ENCODE data around the gene SEMA3C.

The SEMA3C gene

GRCh38 chr7:80726666-80727065, 192.2 kb downstream of the SEMA3C start:
- Histone ChIP-seq H3F3A (ENCODE audit: low read depth) (no peaks in the 10 kb centered on the region), H3K4me3 (ENCODE audit: low read length, poor library complexity, severe bottlenecking) (no peak overlapping the region), H3K27me3 (ENCODE audit: insufficient read depth, low read length, poor library complexity, severe bottlenecking) (no peaks in the 10 kb centered on the region), H3K79me2 (ENCODE audit: insufficient read depth, low read length) (no peaks in the 10 kb centered on the region), H3K4me1 (ENCODE audit: insufficient read depth, low read length, poor library complexity, severe bottlenecking) (no peaks in the 10 kb centered on the region), H3K36me3 (ENCODE audit: insufficient read depth, low read length) (no peaks in the 10 kb centered on the region), H2AFZ (ENCODE audit: low read length) (no peak overlapping the region), H3K9me2 (replicated peaks; ENCODE audit: low read depth, low read length) (no peaks in the 10 kb centered on the region), H3K9me3 (ENCODE audit: insufficient read depth, low read depth, low read length) (no peaks in the 10 kb centered on the region), H4K20me1 (ENCODE audit: insufficient read depth, low read length, poor library complexity, severe bottlenecking) (no peaks in the 10 kb centered on the region), H3K9ac (ENCODE audit: low read depth, low read length, poor library complexity, severe bottlenecking) (no peak overlapping the region), H3K4me2 (ENCODE audit: low read depth, low read length, poor library complexity, severe bottlenecking) (no peak overlapping the region)
- no peak for TF ChIP-seq EZH2phosphoT487 (IDR thresholded peaks at IDR 0.05; ENCODE audit: borderline replicate concordance)
- TF ChIP-seq, protein P1, sequence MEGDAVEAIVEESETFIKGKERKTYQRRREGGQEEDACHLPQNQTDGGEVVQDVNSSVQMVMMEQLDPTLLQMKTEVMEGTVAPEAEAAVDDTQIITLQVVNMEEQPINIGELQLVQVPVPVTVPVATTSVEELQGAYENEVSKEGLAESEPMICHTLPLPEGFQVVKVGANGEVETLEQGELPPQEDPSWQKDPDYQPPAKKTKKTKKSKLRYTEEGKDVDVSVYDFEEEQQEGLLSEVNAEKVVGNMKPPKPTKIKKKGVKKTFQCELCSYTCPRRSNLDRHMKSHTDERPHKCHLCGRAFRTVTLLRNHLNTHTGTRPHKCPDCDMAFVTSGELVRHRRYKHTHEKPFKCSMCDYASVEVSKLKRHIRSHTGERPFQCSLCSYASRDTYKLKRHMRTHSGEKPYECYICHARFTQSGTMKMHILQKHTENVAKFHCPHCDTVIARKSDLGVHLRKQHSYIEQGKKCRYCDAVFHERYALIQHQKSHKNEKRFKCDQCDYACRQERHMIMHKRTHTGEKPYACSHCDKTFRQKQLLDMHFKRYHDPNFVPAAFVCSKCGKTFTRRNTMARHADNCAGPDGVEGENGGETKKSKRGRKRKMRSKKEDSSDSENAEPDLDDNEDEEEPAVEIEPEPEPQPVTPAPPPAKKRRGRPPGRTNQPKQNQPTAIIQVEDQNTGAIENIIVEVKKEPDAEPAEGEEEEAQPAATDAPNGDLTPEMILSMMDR (conservative IDR thresholded peaks at IDR 0.05; ENCODE audit: low read length) = no peak

DNA sequence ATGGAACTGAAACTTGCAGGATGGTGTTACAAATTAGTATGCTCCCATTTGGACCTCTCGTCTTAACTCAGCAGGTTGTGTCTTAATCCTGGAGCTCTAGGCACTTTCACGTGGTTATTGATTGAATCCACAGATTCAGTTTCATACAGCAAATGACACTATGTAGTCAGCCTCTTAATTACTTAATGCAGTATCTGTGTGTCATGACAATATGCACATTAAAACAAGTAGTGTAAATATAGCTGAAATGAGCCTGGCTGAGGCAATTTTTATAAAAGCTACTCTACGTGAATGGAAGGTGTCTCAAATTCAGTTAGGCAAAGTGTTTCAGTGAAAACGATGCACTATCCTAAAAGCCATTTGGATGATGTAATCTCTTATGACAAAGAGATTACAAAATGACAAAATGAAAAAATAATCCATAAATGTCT, 193.7 kb downstream of the SEMA3C start:
- no peak overlapping the region for H2AFZ ChIP-seq (ENCODE audit: low read length)
- no peaks in the 10 kb centered on the region for H3K9me3 ChIP-seq (ENCODE audit: insufficient read depth, low read depth, low read length)
- no peak overlapping the region for H3K4me2 ChIP-seq (ENCODE audit: low read depth, low read length, poor library complexity, severe bottlenecking)
- no peak for TF ChIP-seq EZH2phosphoT487 (IDR thresholded peaks at IDR 0.05; ENCODE audit: borderline replicate concordance)
- TF ChIP-seq, protein P1 (conservative IDR thresholded peaks at IDR 0.05; ENCODE audit: low read length) = no peak
- no peak overlapping the region for H3K9ac ChIP-seq (ENCODE audit: low read depth, low read length, poor library complexity, severe bottlenecking)
- H3F3A ChIP-seq (ENCODE audit: low read depth) = no peaks in the 10 kb centered on the region
- H3K36me3 ChIP-seq (ENCODE audit: insufficient read depth, low read length) = no peaks in the 10 kb centered on the region
- no peak overlapping the region for H3K4me3 ChIP-seq (ENCODE audit: low read length, poor library complexity, severe bottlenecking)
- H3K9me2 ChIP-seq (replicated peaks; ENCODE audit: low read depth, low read length) = no peaks in the 10 kb centered on the region
- no peaks in the 10 kb centered on the region for H3K4me1 ChIP-seq (ENCODE audit: insufficient read depth, low read length, poor library complexity, severe bottlenecking)
- H4K20me1 ChIP-seq (ENCODE audit: insufficient read depth, low read length, poor library complexity, severe bottlenecking) = no peaks in the 10 kb centered on the region
- no peaks in the 10 kb centered on the region for H3K79me2 ChIP-seq (ENCODE audit: insufficient read depth, low read length)
- no peaks in the 10 kb centered on the region for H3K27me3 ChIP-seq (ENCODE audit: insufficient read depth, low read length, poor library complexity, severe bottlenecking)

DNA sequence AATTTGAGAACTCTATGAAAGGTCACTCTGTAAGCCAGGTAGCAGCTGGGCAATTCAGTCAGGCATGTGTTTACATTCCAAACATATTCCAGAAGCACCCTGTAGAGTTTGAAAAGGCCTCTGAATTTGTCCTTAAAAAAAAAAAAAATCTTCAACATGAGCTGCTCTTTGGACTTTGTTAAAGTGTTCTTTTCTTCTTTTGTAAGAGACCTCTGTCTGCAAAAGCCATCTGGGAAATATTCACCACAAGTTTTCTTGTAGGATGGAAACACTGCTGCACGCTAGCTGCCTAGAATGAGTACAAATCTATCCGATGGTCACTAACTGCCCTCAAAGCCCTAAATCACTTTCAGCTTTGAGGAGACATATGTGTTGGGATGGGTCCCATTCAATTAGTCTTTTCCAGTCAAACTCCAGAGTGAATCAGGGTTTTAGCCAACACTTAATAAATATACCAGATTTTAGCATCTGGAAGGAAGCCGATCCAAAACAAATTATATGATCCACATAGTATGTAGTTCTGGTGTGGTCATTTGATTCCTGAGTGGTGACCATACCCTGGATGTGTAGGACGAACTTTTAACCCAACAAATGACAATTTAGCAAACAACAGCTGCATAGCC, 194.5 kb downstream of the SEMA3C start:
- Histone ChIP-seq H3K4me1 (ENCODE audit: insufficient read depth, low read length, poor library complexity, severe bottlenecking) (no peaks in the 10 kb centered on the region), H3K4me3 (ENCODE audit: low read length, poor library complexity, severe bottlenecking) (no peak overlapping the region), H3K9me3 (ENCODE audit: insufficient read depth, low read depth, low read length) (no peaks in the 10 kb centered on the region), H3K27me3 (ENCODE audit: insufficient read depth, low read length, poor library complexity, severe bottlenecking) (no peaks in the 10 kb centered on the region), H3K36me3 (ENCODE audit: insufficient read depth, low read length) (no peaks in the 10 kb centered on the region), H3K9me2 (replicated peaks; ENCODE audit: low read depth, low read length) (no peaks in the 10 kb centered on the region), H3K4me2 (ENCODE audit: low read depth, low read length, poor library complexity, severe bottlenecking) (no peak overlapping the region), H3F3A (ENCODE audit: low read depth) (no peaks in the 10 kb centered on the region), H3K79me2 (ENCODE audit: insufficient read depth, low read length) (no peaks in the 10 kb centered on the region), H4K20me1 (ENCODE audit: insufficient read depth, low read length, poor library complexity, severe bottlenecking) (no peaks in the 10 kb centered on the region), H2AFZ (ENCODE audit: low read length) (no peak overlapping the region), H3K9ac (ENCODE audit: low read depth, low read length, poor library complexity, severe bottlenecking) (no peak overlapping the region)
- TF ChIP-seq, protein P1 (conservative IDR thresholded peaks at IDR 0.05; ENCODE audit: low read length) = no peak
- no peak for TF ChIP-seq EZH2phosphoT487 (IDR thresholded peaks at IDR 0.05; ENCODE audit: borderline replicate concordance)

Measured in Loucy (cell line).